ENCODE measurements around the gene ANKRD52. TPM values are rescaled to one million over a fixed set of nuclear protein-coding genes. Genes with fewer than 3 reads are reported as not detected.

ANKRD52 gene
- total RNA-seq, 1 donor from 2014 or later: 9.1 TPM

DNA sequence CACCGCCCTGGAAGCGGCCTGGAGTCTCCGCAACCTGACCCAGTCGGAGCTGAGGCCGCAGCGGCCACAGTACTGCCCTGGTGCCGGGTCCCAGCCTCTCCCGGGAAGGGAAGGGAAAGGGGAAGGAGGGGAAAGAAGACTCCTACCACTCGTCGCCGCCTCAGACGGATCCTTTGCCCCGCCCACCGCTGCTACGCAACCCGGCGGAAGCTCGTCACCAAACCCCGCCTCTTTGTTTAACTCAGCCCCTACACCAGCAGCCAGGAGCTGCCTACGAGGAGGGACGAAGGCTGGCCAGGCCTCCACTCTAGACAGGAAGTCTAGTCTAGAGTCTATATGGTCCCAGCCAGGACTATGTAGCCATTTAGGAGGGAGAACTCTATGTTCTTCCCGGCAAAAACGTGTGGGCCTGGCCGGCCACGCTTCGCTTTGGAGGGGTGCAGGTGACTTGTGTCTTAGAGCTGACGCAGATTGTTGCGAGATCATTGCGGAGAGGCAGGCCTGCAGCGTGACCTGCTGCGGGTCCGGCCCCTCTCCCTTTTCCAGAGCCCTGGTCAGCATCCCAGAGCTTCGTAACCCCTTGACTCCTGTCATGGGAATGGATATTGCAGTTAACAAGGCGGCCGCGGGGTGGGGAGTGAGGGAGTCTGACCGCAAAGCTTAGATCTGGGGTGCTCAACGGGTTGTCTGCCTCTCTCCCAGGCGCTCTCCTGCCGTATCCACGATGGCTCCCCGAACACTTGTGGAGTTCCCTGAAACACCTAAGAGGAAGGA lies 36.2 kb downstream of the ANKRD52 start, which contains the start of gene RNF41:
RNF41 (minus strand) TSS at position 166 of the 774 bp plus-strand sequence. CDS start 7,875 bp downstream, outside the sequence.
- peak within 1 kb of the TSS; percentile 98 for H3K4me3 Mint-ChIP-seq
- H3K27ac ChIP-seq: peak within 1 kb of the TSS; percentile 94
- peaks cover 5% of the 10 kb centered on the region for H3K36me3 Mint-ChIP-seq
- H3K79me2 ChIP-seq (ENCODE audit: low read depth): peaks cover 62% of the 10 kb centered on the region
- peak within 1 kb of the TSS; percentile 71 for H3K9ac ChIP-seq
- H3K27me3 Mint-ChIP-seq (ENCODE audit: insufficient read depth, low read depth): peaks cover 3% of the 10 kb centered on the region
- peak; percentile 98 for DNase-seq (ENCODE audit: low spot score)
- peak within 1 kb of the TSS; percentile 96 for H3K4me3 ChIP-seq
- no peaks in the 10 kb centered on the region for H3K9me3 Mint-ChIP-seq
- no peaks in the 10 kb centered on the region for H3K9me3 ChIP-seq (ENCODE audit: low read depth)
- peaks cover 22% of the 10 kb centered on the region for H3K4me1 ChIP-seq
- peaks cover 36% of the 10 kb centered on the region for H3K4me1 Mint-ChIP-seq
- no peaks in the 10 kb centered on the region for H3K27me3 ChIP-seq
- peak within 1 kb of the TSS; percentile 55 for H2AFZ ChIP-seq (replicated peaks)
- TF ChIP-seq EZH2 (IDR thresholded peaks at IDR 0.05) (no peak), EZH2phosphoT487 (IDR thresholded peaks at IDR 0.05) (no peak)
- TF ChIP-seq, protein P1, sequence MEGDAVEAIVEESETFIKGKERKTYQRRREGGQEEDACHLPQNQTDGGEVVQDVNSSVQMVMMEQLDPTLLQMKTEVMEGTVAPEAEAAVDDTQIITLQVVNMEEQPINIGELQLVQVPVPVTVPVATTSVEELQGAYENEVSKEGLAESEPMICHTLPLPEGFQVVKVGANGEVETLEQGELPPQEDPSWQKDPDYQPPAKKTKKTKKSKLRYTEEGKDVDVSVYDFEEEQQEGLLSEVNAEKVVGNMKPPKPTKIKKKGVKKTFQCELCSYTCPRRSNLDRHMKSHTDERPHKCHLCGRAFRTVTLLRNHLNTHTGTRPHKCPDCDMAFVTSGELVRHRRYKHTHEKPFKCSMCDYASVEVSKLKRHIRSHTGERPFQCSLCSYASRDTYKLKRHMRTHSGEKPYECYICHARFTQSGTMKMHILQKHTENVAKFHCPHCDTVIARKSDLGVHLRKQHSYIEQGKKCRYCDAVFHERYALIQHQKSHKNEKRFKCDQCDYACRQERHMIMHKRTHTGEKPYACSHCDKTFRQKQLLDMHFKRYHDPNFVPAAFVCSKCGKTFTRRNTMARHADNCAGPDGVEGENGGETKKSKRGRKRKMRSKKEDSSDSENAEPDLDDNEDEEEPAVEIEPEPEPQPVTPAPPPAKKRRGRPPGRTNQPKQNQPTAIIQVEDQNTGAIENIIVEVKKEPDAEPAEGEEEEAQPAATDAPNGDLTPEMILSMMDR (IDR thresholded peaks at IDR 0.05): peak; percentile 24
- H3F3A ChIP-seq (ENCODE audit: low read depth): peaks cover 36% of the 10 kb centered on the region
- H3K4me2 ChIP-seq: peak within 1 kb of the TSS; percentile 98
- peaks cover 12% of the 10 kb centered on the region for H4K20me1 ChIP-seq (ENCODE audit: low read depth)
- peak within 1 kb of the TSS; percentile 97 for H3K27ac Mint-ChIP-seq
- no peaks in the 10 kb centered on the region for H3K36me3 ChIP-seq

DNA sequence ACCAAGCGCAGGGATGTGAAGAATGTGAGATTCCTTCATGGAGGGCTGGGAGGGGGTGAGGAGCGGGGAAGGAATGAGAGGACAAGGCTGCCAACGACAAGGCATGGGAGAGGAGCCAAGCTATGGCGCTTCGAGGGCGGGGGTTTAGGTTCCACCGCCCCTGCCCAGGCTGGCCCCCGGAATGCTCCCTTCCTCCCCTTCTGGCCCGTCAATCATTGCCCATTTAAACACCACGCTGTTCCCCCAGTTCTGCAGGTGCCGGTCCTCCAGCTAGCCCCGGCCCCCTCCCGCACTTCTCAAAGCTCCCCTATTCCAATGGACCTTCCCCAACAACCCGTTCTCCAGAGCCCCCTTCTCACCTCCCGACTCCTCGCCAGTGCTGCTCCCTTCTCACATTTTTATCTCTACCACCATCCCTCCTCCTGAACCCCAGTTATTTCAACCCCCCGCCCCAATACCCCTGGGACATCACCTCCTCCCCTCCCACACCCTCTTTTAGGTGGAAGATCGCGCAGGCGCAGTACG lies 36.9 kb downstream of the ANKRD52 start:
- Histone ChIP-seq H3K4me3 (peak overlapping the region; percentile 96), H3K27me3 (no peaks in the 10 kb centered on the region), H3K9me3 (ENCODE audit: low read depth) (no peaks in the 10 kb centered on the region), H3K27ac (peak overlapping the region; percentile 94), H3K4me1 (peaks cover 22% of the 10 kb centered on the region), H3K4me2 (peak overlapping the region; percentile 98), H4K20me1 (ENCODE audit: low read depth) (peaks cover 12% of the 10 kb centered on the region), H2AFZ (replicated peaks) (peak overlapping the region; percentile 55), H3F3A (ENCODE audit: low read depth) (peaks cover 36% of the 10 kb centered on the region), H3K79me2 (ENCODE audit: low read depth) (peaks cover 69% of the 10 kb centered on the region), H3K9ac (peak overlapping the region; percentile 71), H3K36me3 (no peaks in the 10 kb centered on the region)
- H3K9me3 Mint-ChIP-seq: peaks cover 2% of the 10 kb centered on the region
- peaks cover 9% of the 10 kb centered on the region for H3K36me3 Mint-ChIP-seq
- H3K27ac Mint-ChIP-seq: peak overlapping the region; percentile 97
- TF ChIP-seq EZH2 (IDR thresholded peaks at IDR 0.05) (no peak), EZH2phosphoT487 (IDR thresholded peaks at IDR 0.05) (no peak)
- TF ChIP-seq, protein P1 (IDR thresholded peaks at IDR 0.05): no peak
- H3K4me1 Mint-ChIP-seq: peaks cover 36% of the 10 kb centered on the region
- DNase-seq (ENCODE audit: low spot score): peak; percentile 84
- H3K4me3 Mint-ChIP-seq: peak overlapping the region; percentile 98
- H3K27me3 Mint-ChIP-seq (ENCODE audit: insufficient read depth, low read depth): peaks cover 3% of the 10 kb centered on the region

DNA sequence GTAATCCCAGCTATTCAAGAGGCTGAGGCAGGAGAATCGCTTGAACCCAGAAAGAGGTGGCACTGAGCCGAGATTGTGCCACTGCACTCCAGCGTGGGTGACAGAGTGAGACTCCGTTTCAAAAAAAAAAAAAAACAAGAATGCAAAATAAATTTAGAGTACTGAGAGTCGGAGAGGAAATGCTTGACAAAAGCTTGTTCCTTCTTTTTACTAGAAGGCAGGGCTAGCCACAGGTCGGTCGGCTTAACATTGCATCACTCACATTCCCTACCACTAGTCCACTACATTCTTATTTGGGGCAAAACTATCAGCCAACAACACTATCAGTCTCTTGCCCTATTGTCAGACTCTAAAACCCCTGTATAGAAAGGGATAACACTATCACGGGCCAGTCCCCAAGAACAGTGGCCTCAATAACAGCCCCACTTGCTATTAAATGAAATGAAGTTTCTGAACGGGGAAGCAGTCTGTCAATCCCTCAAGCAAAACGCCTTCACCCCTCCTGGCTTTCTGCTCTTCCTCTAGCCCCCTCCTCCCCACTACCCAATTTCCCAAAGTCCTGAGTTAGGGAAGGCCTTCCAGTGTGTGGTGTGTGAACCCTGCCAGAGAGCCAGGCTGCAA lies 37.5 kb downstream of the ANKRD52 start:
- Histone ChIP-seq H3K4me1 (peaks cover 22% of the 10 kb centered on the region), H3F3A (ENCODE audit: low read depth) (peaks cover 36% of the 10 kb centered on the region), H3K9ac (peak overlapping the region; percentile 71), H3K27me3 (no peaks in the 10 kb centered on the region), H3K4me2 (peak overlapping the region; percentile 98), H3K9me3 (ENCODE audit: low read depth) (no peaks in the 10 kb centered on the region), H2AFZ (replicated peaks) (peak overlapping the region; percentile 55), H3K79me2 (ENCODE audit: low read depth) (peaks cover 69% of the 10 kb centered on the region), H3K27ac (peak overlapping the region; percentile 94), H4K20me1 (ENCODE audit: low read depth) (peaks cover 12% of the 10 kb centered on the region), H3K36me3 (no peaks in the 10 kb centered on the region), H3K4me3 (peak overlapping the region; percentile 96)
- Mint-ChIP-seq H3K27me3 (ENCODE audit: insufficient read depth, low read depth) (peaks cover 3% of the 10 kb centered on the region), H3K4me3 (peak overlapping the region; percentile 98), H3K36me3 (peaks cover 8% of the 10 kb centered on the region), H3K4me1 (peaks cover 36% of the 10 kb centered on the region), H3K9me3 (peaks cover 2% of the 10 kb centered on the region), H3K27ac (peak overlapping the region; percentile 97)
- DNase-seq (ENCODE audit: low spot score): no peak
- TF ChIP-seq EZH2 (IDR thresholded peaks at IDR 0.05) (no peak), EZH2phosphoT487 (IDR thresholded peaks at IDR 0.05) (no peak)
- TF ChIP-seq, protein P1 (IDR thresholded peaks at IDR 0.05): no peak

All from neural progenitor cell (in vitro differentiated cells).